Skin epidermis (tissue), 12 donors: ENCODE data around the gene TMEM39A.

Source experiments
- H3K27ac ChIP-seq, 21 experiments: fragments of 200-600 bp; sonication (generic) in 11 of 21; one replicate each; pipeline ENCODE4 v1.5.0; 2020; ENCODE audit warnings: mild to moderate bottlenecking in 3 of 21, inconsistent platforms in 2 of 21, moderate library complexity in 2 of 21
- H3K4me3 ChIP-seq, 7 experiments: fragments of 200-600 bp; sonication (generic) in 2 of 7; one replicate each; pipeline ENCODE4 v1.5.0; 2020; ENCODE audit warnings: inconsistent platforms in 2 of 7, mild to moderate bottlenecking in 2 of 7, moderate library complexity in 1 of 7

TMEM39A gene

DNA sequence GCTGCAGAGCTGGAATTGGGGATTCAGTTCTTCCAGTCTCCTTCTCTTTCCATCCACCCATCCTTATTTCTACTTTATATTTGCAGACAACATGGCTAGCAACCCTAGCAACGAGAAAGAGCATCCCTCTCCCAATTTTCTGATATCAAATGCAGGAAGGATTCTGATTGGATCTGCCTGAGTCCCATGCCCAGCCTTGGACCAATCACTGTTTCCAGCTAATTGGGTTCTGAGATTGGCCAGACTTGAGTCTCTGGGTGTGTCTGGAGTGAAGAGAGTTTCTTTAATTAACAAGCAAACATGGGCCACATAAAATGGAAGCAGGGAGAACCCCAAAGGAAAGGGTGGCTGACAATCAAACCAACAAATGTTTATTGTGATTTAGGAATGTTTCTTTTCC, 60.6 kb downstream of the TMEM39A start:
- H3K4me3 ChIP-seq: no peak overlapping the region

DNA sequence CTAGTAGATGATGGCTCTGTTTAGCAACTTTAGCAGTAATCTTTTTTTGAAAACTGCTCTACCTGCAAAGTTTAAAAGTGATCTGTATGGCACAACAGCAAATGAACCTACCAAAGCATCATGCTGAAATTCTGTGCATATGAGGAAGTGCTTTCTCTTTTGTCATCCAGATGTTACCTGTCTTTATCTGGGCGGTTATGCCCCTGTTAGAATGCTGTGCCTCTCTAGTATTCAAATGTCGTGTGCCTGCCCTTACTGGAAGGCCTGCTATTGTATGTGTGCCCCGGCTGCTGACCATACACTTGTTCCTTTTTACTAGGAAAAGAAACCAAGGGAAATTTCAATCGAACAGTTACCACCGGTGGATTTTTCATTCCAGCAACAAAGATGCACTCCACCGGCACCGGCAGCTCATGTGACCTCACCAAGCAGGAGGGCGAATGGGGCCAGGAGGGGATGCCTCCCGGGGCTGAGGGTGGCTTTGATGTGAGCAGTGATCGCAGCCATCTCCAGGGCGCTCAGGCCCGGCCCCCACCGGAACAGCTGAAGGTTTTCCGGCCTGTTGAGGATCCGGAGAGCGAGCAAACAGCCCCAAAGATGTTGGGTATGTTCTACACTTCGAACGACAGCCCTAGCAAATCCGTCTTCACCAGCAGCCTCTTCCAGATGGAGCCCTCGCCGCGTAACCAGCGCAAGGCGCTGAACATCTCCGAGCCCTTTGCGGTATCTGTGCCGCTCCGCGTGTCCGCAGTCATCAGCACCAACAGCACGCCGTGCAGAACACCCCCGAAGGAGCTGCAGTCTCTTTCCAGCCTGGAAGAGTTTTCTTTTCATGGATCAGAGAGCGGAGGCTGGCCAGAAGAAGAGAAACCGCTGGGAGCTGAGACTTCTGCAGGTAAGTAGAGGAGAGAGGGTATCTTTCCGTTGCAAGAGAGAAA, 61.6 kb downstream of the TMEM39A start:
- H3K27ac ChIP-seq: no peak overlapping the region
- no peak overlapping the region for H3K4me3 ChIP-seq

More for the DNA sequence above, 60.6 kb downstream of the TMEM39A start:
- no peak overlapping the region for H3K27ac ChIP-seq

GRCh38 chr3:119401069-119401468, 62.3 kb downstream of the TMEM39A start:
- Histone ChIP-seq H3K4me3 (no peak overlapping the region), H3K27ac (no peak overlapping the region)

DNA sequence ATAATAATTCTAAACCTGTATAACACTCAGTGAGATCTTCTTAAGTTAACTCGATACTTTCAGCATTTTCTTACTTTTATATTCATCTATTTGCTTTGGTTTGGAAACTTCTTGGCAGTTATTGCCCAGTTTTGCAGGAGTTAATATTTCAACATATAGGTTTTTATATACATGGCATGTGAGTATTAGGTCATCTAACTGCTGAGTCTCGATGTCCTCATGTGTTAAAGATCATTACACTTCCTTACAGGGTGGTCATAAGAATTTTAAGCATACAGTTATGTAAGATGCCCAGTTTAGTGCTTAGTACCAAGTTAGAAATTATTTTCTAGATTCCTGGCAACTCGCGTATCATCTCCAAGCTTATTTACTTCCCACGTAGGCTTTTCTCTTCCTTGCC, 62.9 kb downstream of the TMEM39A start:
- Histone ChIP-seq H3K4me3 (no peak overlapping the region), H3K27ac (no peak overlapping the region)

- no peak overlapping the region for H3K27ac ChIP-seq
- no peak overlapping the region for H3K4me3 ChIP-seq
Measured at GRCh38 chr3:119396870-119397269, 66.5 kb downstream of the TMEM39A start.

DNA sequence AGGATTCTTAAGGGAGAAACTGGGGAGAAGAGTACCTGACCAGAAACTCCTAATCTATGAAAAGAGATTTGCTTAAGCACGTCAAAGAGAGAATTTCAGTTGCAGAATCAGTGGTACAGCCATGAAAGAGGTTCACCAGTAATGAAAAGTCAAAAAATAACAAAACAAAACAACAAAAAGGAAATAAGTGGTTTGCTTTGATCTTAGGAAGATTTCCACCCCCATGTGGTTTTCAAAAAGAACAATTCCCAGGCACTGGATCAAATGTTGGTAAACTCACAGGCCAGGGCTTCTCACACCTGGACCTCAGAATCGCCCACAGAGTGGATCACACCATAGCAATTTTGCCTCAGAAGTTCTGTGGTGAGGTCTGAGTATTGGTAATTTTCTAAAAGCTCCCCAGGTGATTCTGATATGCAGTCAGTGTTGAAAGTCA, 67.5 kb downstream of the TMEM39A start:
- Histone ChIP-seq H3K4me3 (no peak overlapping the region), H3K27ac (no peak overlapping the region)

DNA sequence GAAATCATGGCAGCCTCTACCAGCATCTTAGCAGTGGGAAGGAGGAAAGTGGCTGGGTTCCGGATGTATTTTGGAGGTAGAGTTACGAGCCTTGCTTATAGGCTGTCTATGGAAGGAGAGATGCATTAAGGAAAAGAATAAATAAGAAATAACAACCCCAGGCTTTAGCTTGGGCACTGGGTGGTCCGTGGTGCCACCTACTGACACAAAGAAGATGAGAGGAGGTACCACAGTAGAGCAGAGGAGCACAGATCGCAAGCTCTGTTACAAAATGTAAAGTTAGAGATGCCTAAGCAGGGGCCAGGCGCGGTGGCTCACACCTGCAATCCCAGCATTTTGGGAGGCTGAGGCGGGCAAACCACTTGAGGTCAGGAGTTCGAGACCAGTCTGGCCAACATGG, 74.8 kb downstream of the TMEM39A start:
- Histone ChIP-seq H3K27ac (no peak overlapping the region), H3K4me3 (no peak overlapping the region)

- no peak overlapping the region for H3K4me3 ChIP-seq
- no peak overlapping the region for H3K27ac ChIP-seq
Measured at GRCh38 chr3:119382134-119382533, 81.3 kb downstream of the TMEM39A start.

- no peak overlapping the region for H3K4me3 ChIP-seq
- no peak overlapping the region for H3K27ac ChIP-seq
Measured at GRCh38 chr3:119380697-119381096, 82.7 kb downstream of the TMEM39A start.
